GM23248 (cell line): ENCODE measurements around the gene PSMC5.

ENCODE experiments used
- EZH2 ChIP-seq: fragments of 200-600 bp; sonication (generic); IDR thresholded peaks from 2 replicates; pipeline ENCODE4 v1.6.1; 2018; ENCODE audit warnings: antibody characterized with exemption, mild to moderate bottlenecking; ENCODE audit not compliant: insufficient read depth, poor library complexity, severe bottlenecking
- EZH2phosphoT487 ChIP-seq: fragments of 200-600 bp; sonication (generic); IDR thresholded peaks from 2 replicates; pipeline ENCODE4 v1.6.1; 2018; ENCODE audit warnings: antibody characterized with exemption, moderate library complexity, mild to moderate bottlenecking, low read depth; ENCODE audit not compliant: insufficient read depth

DNA sequence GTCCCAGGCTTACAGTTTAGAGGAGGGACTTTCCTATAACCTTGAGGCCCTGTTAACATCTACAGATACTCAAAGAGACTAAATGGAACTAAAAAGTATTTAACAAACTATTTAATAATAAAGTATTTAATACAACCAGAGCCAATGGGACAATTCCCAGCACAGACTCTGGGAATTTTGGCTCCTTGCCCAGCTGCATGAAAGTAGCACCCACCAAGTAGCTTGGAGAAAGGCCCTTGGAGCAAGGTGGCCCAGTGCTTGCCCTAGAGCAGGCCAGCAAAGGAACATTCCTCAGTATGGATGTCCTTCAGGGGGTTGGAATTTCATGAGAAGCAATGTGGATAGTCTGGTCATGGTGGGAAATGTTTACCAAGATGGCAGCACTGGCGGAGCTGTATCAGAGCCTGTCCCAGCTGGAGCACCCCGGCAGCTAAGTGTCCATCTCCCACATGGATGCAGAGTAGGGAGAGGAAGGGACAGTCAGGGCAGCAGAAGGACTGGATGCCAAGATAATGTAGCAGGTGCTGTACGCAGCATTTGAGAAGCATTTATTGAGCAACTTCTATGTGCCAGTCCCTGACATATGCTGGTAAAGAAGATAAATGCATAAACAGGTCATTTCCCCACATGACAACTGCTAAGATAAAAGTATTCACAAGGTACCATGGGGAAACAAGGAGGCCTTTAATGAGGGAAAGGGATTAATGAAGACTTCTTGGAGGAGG is 20.5 kb downstream of the PSMC5 start:
- TF ChIP-seq EZH2 (no peak), EZH2phosphoT487 (no peak)
